A549 treated with DMSO at 1 μM for 4 hours (cell line): Measurements from ENCODE around the gene AKAP3. TPM values are rescaled to one million over a fixed set of nuclear protein-coding genes. Genes with fewer than 3 reads are reported as not detected.

Experiments used
- total RNA-seq: library from RNA; stranded (reverse); fragments of 200-300 nt; extraction: Qiagen RNA extraction; gene quantifications from 5 replicates; pipeline ENCODE4 v1.2.3, GENCODE V29; 2022; ENCODE audit warnings: low read depth

AKAP3 gene
- 0.07 to 0.27 TPM (median 0.17 TPM) in 4 of 5 replicates, not detected in the other for total RNA-seq

DNA sequence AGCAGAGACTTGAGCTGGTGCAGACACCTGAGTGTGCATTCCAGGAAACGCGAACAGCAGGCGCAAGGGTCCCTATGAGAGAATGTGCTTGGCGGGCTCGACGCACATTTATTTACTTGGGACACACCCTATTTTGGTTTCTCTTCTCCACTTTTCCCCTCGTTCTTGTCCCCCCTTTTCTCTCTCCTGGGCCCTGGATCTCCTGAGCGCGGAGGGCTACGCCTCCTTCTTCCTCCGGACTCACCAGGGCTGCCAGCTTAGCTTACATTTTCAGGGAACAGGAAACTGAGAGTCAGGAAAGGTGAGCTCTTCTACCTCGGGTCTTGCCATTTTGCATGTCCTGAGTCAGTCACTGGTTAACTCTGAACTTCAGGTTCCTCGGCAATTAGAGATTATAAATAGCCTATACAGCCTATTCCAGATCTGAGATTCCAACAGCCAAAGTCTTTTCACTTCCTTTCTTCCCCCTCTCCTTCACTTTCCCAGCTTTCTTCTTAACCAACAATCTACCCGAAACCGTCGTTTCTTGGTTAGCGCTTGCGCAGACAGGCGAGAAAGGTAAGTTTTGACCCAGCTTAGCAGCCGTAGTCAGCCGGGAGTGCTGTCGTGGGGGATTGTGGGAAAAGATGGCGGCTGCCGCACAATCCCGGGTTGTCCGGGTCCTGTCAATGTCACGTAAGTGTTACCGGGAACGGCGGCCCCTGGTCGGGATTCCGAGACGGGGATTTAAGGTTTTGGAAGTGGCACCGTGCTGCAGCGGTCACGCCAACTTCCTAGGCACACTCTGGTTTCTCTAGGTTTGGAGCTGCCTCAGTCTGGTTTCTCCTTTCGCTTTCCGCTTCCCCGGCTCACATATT lies at the start of gene AKAP3, which contains the start of gene NDUFA9:
AKAP3 (minus strand) TSS at position 551 of the 857 bp plus-strand sequence. CDS start 10,855 bp downstream, outside the sequence.
NDUFA9 (plus strand) TSS at position 614 of the 857 bp plus-strand sequence; CDS start at position 627, 13 bp downstream.

Other genes with a start within 250 kb of the AKAP3 start
- gene FGF6, start 203.2 kb downstream of the AKAP3 start, total RNA-seq: not detected in 5 replicates
- gene RAD51AP1, start 110.2 kb downstream of the AKAP3 start, total RNA-seq: 14.8 to 25.1 TPM (median 20.7 TPM) in 5 replicates
- 41.1 to 50.5 TPM (median 45.4 TPM) in 5 replicates for gene DYRK4, start 86.8 kb downstream of the AKAP3 start, total RNA-seq
- gene NDUFA9, start 63 bp upstream of the AKAP3 start, total RNA-seq: 107 to 121 TPM (median 112 TPM) in 5 replicates
- not detected in 5 replicates for gene GALNT8, start 71.3 kb upstream of the AKAP3 start, total RNA-seq